ENCODE results near the gene CAP2. TPM values are rescaled to one million over a fixed set of nuclear protein-coding genes. Genes with fewer than 3 reads are reported as not detected.

Gene CAP2
- total and polyA plus RNA-seq, 2 donors (not counting 1 experiment from before 2014, with no cell fraction given) = 8.6 to 38.1 TPM

DNA sequence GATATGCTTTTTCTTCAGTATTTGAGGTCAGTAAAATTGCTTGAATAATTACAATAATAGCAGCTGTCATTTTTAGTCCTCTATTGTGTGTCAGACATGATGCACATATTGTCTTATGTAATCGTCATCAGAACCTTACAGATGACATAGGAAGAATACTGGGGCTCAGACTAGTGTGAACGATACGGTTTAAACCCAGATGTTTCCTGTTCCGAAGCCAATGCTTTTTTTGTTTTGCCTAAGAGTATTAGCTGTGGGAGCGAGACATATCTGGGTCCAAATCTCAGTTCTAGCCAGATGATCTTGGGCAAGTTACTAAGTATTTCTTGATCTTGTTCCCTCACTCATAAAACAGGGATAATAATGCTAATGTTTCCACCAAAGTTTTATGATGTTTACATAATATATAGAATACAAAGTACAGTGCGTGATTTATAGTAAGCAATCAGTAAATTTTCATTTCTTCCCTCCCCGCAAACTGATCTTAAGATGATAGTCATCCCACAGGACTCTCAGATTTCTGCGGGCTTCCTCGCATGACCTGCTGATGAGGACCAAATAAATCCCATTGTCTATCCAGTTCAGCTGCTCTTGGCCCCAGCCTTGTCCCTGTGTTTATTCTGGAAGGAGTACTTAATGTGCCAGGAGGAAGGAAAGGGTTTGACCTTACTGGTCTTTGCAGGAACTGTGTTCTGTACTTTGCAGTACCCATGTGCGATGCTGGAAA lies 98.2 kb downstream of the CAP2 start:
- Histone ChIP-seq H3K79me2 (ENCODE audit: control insufficient read depth, insufficient read depth, low read length) (no peaks in the 10 kb centered on the region), H2AFZ (ENCODE audit: low read length) (no peak overlapping the region), H3K9ac (ENCODE audit: insufficient read depth, low read length) (no peak overlapping the region), H3K36me3 (ENCODE audit: control insufficient read depth, insufficient read depth, low read length) (no peaks in the 10 kb centered on the region), H3K9me3 (ENCODE audit: control insufficient read depth, insufficient read depth, low read depth, low read length) (no peaks in the 10 kb centered on the region), H3K4me1 (ENCODE audit: control insufficient read depth, extremely low read depth, insufficient read depth, low read length) (peaks cover 4% of the 10 kb centered on the region), H3K27me3 (ENCODE audit: control insufficient read depth, insufficient read depth, low read length) (no peaks in the 10 kb centered on the region), H4K20me1 (ENCODE audit: control insufficient read depth, extremely low read depth, insufficient read depth, low read length) (no peaks in the 10 kb centered on the region), H3K4me3 (replicated peaks in 1 of 4; ENCODE audit: control extremely low read depth in 1 of 4, insufficient read depth in 1 of 4, low read depth in 3 of 4, low read length in 4 of 4) (no peak overlapping the region), H3K27ac (ENCODE audit: insufficient read depth, low read length) (no peak overlapping the region), H3K4me2 (ENCODE audit: extremely low read depth, insufficient read depth, low read length) (no peak overlapping the region)
- peak in 1 of 2 donors; percentile 20 for DNase-seq (ENCODE audit: low read depth in 2 of 2)
- TF ChIP-seq CTCF (conservative IDR thresholded peaks at IDR 0.05 in 1 of 2, IDR thresholded peaks at IDR 0.05 in 1 of 2; ENCODE audit: low read depth in 1 of 2, low read length in 2 of 2) (no peak), EZH2 (IDR thresholded peaks at IDR 0.05; ENCODE audit: low read length, missing control alignments) (no peak)

DNA sequence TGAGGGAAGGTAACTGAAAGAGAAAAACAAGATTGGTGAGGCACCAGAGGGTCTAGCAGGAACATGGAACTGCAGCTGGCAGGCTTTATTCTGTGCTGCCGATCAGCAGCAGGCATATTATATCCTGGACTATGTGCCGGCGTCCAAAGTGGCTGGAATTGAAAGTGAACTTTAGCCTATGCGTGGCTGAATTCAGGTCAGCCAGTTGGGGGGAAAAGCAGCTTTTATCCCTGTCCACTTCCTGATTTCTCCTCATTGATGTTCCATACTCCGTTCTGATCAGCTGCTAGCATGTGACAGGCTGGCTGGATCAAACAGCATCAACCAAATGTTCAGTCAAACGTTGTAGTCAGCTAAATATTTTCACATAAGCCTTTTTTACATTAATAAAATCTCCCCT lies 99.0 kb downstream of the CAP2 start:
- no peaks in the 10 kb centered on the region for H3K9me3 ChIP-seq (ENCODE audit: control insufficient read depth, insufficient read depth, low read depth, low read length)
- no peaks in the 10 kb centered on the region for H3K36me3 ChIP-seq (ENCODE audit: control insufficient read depth, insufficient read depth, low read length)
- H3K4me1 ChIP-seq (ENCODE audit: control insufficient read depth, extremely low read depth, insufficient read depth, low read length) = peaks cover 4% of the 10 kb centered on the region
- H3K27me3 ChIP-seq (ENCODE audit: control insufficient read depth, insufficient read depth, low read length) = no peaks in the 10 kb centered on the region
- no peak overlapping the region for H3K27ac ChIP-seq (ENCODE audit: insufficient read depth, low read length)
- peak overlapping the region; percentile 58 for H3K4me2 ChIP-seq (ENCODE audit: extremely low read depth, insufficient read depth, low read length)
- TF ChIP-seq EZH2 (IDR thresholded peaks at IDR 0.05; ENCODE audit: low read length, missing control alignments) (no peak), CTCF (conservative IDR thresholded peaks at IDR 0.05 in 1 of 2, IDR thresholded peaks at IDR 0.05 in 1 of 2; ENCODE audit: low read depth in 1 of 2, low read length in 2 of 2) (no peak)
- H4K20me1 ChIP-seq (ENCODE audit: control insufficient read depth, extremely low read depth, insufficient read depth, low read length) = no peaks in the 10 kb centered on the region
- DNase-seq (ENCODE audit: low read depth in 2 of 2) = peak in 1 of 2 donors; percentile 20
- H2AFZ ChIP-seq (ENCODE audit: low read length) = peak overlapping the region; percentile 50
- no peak overlapping the region for H3K4me3 ChIP-seq (replicated peaks in 1 of 4; ENCODE audit: control extremely low read depth in 1 of 4, insufficient read depth in 1 of 4, low read depth in 3 of 4, low read length in 4 of 4)
- no peak overlapping the region for H3K9ac ChIP-seq (ENCODE audit: insufficient read depth, low read length)
- H3K79me2 ChIP-seq (ENCODE audit: control insufficient read depth, insufficient read depth, low read length) = no peaks in the 10 kb centered on the region

GRCh38 chr6:17493286-17493685 lies 99.9 kb downstream of the CAP2 start:
- H3K79me2 ChIP-seq (ENCODE audit: control insufficient read depth, insufficient read depth, low read length) = no peaks in the 10 kb centered on the region
- H3K4me1 ChIP-seq (ENCODE audit: control insufficient read depth, extremely low read depth, insufficient read depth, low read length) = peaks cover 4% of the 10 kb centered on the region
- DNase-seq (ENCODE audit: low read depth in 2 of 2) = peak; percentile 72 to 92
- H3K9me3 ChIP-seq (ENCODE audit: control insufficient read depth, insufficient read depth, low read depth, low read length) = no peaks in the 10 kb centered on the region
- H3K9ac ChIP-seq (ENCODE audit: insufficient read depth, low read length) = no peak overlapping the region
- H3K4me2 ChIP-seq (ENCODE audit: extremely low read depth, insufficient read depth, low read length) = no peak overlapping the region
- peak overlapping the region; percentile 18 for H2AFZ ChIP-seq (ENCODE audit: low read length)
- TF ChIP-seq CTCF (conservative IDR thresholded peaks at IDR 0.05 in 1 of 2, IDR thresholded peaks at IDR 0.05 in 1 of 2; ENCODE audit: low read depth in 1 of 2, low read length in 2 of 2) (no peak), EZH2 (IDR thresholded peaks at IDR 0.05; ENCODE audit: low read length, missing control alignments) (no peak)
- no peaks in the 10 kb centered on the region for H3K27me3 ChIP-seq (ENCODE audit: control insufficient read depth, insufficient read depth, low read length)
- no peaks in the 10 kb centered on the region for H3K36me3 ChIP-seq (ENCODE audit: control insufficient read depth, insufficient read depth, low read length)
- H3K4me3 ChIP-seq (replicated peaks in 1 of 4; ENCODE audit: control extremely low read depth in 1 of 4, insufficient read depth in 1 of 4, low read depth in 3 of 4, low read length in 4 of 4) = no peak overlapping the region
- H4K20me1 ChIP-seq (ENCODE audit: control insufficient read depth, extremely low read depth, insufficient read depth, low read length) = no peaks in the 10 kb centered on the region
- H3K27ac ChIP-seq (ENCODE audit: insufficient read depth, low read length) = no peak overlapping the region
